NCI-H1092 (cell line): ENCODE data around the gene CMIP.

ENCODE experiments used
- DNase-seq: peaks from one replicate; lab custom pipeline; 2025; lab: John Stamatoyannopoulos, UW

Gene CMIP

DNA sequence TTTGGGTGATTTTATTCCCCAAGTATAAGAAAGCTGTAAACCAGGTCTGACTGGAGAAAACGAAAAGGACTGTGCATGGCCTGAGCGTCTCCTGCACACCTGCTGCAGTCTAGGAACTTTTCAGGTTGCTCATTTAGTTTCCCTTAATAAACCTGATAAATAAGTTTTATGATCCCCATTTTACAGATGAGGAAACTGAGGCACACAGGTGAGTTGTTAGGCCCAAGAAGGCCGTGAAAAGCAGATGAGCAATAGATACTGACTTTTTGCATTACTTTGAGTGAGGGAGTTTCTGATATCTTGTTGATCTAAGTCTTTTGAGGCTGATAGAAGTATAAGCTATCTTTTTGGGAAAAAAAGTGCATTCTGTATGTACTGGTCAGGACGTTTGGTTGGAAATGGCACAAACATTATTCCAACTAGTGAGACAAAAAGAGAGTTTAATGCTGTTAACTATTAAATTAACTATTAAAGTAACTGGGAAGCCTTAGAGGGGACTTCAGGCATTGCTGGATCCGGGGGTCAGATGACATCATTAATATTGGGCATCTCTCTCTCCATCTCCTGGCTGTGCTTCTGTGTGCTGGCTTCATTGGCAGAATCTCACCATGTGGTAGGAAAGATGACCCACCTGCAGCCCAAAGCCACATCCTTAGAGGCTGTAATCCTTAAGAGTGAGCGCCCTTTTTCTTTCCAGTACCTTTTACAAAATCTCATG is 163.4 kb downstream of the CMIP start:
- no peak for DNase-seq

DNA sequence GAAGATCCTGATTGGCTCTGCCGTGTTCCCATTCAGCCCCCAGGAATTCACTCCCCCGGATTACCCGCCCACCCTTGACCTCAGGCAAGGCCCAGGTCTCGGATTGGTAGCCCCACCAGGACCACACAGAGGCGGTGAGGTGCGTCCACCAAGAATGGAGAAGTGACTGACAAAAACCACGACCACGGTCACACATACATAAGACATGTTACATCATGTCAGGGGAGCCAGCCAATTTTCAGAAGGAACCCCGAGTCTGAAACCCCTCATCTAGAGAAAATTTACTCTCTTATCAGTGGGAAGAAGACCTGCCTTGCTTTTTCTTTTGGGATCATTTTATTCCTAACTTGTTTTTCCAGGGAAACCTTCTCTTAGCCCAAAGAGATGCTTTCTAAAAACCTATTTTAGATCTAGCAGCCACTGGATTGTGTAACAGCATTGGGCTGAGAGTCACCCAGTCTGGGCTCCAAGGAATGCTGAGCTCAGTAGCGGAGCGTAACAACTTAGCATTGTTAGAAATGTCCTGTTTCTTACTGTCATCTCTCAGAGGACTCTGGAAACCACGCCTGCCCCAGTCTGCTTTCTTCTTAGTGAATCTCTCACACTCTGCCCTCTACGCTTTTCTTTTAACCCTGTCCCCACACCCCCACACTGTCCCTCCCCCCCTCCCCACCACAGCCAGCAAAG is 164.1 kb downstream of the CMIP start:
- no peak for DNase-seq

DNA sequence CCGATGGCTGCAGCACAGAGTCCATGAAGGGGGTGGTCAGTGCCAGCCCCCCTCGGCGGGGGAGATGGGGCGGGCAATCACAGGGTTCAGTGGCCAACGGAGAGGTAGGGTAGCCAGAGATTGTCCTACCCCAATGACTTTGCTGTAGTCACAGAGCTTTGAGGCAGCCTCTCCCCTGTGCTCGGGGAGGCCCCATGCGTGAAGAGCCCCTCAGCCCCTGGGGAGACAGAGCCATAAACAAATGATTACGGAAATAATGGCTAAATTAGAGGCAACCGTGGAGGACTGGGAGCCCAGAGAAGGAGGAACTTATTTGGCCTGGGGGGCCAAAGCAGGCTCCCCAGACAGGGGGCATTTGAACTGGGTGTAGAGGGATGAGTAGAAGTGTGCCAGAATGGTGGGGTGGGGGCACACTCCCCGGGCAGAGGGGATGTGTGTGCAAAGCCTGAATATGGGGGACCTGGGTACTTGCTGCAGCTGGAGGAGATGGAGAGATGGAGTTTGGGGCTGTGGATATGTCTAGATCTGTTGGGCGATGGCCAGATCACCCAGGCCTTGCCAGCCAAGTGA is 164.8 kb downstream of the CMIP start:
- DNase-seq = no peak

DNA sequence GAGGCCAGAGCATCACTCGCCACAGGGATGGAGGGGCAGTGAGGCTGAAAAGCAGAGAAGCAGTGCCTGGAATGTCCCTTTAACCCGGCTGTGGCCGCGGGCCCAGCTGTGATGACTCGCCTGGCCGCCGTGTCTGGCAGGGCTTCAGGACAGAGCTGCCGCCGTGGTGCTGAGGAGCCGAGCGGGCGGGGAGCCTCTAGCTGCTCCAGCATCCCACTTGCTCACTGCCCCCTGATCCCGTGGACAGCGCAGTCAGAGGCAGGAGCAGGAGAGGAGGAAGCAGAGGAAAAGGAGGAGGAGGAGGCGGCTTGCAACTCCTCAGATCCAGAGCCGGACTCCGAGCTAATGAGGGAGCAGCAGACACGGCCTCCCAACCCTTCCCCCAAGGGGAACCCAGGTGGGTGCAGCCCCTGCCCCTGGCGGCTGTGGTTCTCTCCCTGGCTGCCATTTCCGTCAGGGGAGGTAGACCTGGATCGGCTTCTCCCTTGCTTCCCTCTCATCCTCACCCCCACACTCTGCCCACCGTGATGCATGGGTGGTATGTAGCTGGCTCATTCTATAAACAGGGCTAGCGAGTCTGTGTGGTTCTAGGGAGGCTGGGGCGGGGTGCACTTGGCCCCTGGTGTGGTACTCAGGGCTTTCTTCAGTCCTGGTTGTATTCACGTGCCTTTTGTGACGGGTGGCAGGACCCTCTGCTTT is 165.7 kb downstream of the CMIP start:
- DNase-seq = no peak

DNA sequence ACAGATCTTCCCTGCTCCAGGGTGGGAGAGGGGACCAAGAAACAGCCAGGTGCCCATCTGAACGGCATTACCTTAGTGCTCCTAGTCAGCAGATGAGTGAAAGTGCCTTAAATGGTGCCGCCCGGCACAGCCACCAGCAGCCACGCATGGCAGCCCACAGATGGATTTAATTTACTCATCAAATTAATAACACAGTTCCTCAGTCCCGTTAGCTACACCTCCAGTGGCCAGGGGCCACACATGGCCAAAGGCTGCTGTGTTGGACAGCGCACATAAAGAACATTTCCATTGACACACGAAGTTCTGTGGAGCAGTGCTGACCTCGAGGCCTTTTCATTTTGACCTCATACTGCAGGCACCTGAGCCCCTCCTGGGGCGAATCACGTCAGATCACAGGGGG is 166.3 kb downstream of the CMIP start:
- no peak for DNase-seq

DNA sequence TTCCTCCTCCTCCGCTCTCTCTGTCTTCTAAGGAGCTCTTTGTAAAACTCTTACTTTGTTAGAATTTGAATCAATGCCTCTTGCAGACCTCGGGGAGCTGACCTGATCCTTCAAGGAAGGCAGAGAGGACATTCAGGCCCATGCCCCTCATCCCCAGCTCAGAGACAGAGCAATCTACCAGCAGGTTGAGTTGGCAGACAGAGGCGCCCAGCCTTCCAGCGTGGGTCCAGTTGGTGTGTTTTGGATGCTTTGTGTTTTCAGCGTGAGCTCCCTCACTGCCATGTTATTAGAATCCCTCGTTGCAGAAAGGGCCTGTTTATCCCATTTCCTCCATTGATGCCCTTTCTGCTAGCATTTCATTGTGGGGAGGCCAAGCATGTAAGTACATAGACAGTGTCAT is 167.1 kb downstream of the CMIP start:
- DNase-seq = no peak

DNA sequence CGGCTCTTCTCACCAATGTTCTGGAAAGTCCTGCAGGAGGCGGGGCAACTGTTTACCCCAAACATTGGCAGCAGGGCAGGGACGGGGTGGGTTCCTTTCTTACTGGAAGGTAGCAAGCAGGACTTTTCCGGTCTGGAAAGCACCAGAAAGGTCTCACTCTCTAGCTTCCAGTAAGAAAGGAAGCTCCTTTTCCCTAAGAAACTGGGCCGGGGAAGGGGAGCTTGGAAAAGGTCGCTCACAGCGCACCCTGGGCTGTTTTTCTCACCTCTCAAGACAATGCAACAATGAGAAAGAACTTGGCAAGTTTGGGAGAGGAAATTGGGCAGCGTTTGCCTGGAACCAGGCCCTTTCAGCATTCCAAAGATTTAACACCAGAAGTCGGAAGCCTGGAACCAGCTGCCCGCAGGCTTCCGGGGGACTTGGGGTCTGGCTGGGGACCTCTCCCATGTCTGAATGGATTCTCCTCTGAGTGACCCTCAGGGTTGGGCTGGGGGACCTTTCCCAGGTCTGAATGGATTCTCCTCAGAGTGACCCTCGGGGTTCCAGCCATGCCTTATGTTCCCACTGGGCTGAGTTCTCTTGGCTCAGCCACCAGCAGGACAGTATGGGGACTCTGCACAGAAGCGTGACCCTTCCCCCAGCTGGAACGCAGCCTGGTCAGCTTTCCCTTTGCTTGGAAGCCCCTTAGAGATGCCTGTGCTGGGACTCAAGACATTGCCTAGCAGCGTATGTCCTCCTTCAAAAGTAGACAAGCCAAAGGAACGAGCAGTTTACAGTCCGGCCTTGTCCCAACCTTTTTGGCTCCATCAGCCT is 167.9 kb downstream of the CMIP start:
- DNase-seq = no peak

DNA sequence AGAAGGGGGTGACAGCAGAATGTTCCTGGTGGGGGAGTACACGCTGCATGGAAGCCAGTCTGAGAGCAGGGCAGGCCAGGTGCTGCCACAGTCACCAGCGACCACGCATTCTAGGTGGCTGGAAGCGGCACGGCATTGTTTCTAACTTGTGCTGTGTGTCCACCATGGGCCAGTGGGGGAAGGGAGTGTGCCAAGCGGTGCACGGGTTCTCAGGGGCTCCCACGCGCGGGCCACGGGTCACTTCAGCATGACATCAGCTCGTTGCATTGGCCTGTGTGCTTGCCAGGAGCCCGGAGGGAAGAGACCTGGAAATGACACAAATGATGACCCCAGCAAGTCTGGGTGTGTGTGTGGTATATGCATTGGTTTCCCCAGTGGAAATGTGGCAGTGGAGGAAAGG is 169.6 kb downstream of the CMIP start:
- no peak for DNase-seq

DNA sequence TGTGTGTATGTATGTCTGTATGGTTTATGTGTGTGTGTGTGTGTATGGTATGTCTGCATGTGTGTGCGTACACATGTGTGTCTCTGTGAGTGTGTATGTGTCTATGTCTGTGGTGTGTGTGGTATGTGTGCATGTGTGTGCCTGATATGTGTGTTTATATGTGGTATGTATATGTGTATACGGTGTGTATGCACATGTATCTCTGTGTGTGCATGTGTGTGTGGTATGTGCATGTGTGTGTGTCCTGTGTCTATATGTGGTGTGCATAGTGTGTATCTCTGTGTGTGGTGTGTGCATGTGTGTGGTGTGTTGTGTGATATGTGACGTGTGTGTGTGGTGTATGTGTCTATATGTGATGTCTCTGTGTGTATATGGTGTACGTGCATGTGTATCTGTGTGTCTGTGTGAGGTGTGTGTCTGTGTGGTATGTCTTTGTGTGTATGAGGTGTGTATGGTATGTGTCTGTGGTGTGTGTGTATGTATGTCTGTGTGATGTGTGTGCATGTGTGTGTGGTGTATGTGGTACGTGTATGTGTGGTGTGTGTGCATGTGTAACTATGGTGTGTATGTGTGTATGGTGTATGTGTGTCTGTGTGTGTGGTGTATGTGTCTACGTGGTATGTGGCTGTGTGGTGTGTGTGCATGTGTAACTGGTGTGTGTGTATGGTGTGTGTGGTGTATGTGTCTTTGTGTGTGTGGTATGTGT is 170.2 kb downstream of the CMIP start:
- DNase-seq = no peak

DNA sequence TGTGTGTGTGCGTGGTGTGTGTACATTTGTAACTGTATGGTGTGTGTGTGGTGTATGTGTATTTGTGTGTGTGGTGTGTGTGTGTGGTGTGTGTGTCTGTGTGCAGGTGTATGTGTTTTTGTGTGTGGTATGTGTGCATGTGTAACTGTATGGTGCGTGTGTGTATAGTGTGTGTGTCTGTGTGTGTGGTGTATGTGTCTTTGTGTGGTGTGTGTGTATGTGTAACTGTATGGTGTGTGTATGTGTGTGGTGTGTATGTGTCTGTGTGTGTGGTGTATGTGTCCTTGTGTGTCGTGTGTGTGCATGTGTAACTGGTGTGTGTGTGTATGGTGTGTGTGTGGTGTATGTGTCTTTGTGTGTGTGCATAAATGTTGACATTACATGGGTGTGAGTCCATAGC is 170.8 kb downstream of the CMIP start:
- no peak for DNase-seq

DNA sequence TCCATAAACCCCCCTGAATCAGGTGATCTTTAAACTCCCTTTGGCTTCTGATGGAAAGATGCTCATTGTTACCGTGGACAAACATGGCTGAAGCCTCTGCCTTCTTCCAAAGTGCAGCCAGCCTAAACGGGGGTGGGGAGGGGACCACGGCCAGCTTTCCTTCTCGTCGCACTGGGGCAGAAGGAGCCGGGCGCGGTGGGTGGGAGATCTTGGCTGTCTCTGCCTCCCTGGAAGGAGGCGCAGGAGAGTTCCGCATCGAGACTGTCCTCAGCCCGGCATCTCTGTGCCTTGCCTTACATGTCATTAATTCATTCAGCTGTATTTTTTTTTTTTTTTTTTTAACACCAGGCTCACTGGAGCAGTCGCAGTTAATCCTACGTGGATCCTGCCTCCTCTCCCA is 171.2 kb downstream of the CMIP start:
- no peak for DNase-seq

DNA sequence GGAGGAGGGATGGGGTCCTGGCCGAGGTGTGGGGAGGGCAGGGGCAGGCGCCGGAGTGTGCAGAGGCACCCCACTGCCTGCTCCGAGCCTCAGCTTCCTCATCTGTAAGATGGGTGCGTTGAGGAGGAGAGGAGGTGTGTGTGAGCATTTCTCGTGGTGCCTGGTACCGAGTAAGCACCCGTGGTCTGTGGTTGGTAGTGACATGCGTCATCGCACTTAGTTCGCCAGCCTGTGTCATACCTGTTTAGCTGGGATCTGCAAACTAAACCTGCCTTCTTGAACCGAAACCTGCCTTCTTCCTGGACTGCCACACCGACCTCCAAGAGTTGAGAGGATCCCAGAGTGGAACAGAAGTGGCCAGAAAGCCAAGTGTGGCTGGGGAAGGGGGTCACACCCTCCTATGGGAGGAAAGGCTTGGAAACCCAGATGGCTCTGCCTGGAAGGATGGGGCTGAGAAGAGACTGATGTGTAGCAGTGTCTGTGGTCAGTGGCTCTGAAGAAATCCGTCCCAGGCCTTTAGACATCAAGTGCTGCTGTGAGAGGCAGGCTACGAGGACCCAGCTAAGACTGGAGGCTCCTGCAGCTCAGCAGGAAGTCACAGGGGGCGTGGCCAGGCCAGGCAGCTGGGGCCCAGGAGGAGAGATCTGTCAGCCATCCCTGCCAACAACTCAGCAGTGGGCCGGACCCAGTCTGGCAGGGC is 171.9 kb downstream of the CMIP start:
- DNase-seq = no peak

DNA sequence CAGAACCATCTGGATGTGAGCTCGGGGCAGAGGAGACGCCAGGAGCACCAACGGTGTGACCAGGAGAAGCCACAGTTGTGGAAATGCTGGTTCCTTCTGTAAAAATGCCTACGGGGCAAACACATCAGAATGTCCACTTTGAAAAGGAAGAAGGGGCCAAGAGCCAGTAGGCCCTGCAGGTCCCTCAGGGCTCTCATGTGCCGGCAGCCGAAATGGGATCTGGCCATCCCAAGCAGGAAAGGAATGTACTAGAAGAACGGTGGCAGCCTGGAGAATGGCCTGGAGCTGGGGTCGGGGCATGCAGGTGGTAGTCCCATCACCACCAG is 172.4 kb downstream of the CMIP start:
- DNase-seq = no peak

DNA sequence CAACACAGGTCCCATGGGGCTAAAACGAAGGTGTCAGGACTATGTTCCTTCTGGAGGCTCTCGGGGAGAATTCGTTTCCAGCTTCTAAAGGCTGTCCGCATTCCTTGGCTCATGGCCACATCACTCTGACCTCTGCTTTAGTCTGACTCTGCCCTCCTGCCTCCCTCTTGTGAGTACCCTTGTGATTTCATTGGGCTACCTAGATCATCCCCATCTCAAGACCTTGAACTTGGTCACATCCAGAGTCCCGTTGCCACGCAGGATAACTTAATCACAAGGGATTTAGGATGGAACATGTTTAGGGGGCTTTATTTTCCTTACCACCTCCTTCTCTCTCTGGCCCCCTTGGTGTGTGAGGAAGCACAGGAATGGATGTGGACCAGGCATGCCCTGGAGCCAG is 173.6 kb downstream of the CMIP start:
- DNase-seq = no peak

DNA sequence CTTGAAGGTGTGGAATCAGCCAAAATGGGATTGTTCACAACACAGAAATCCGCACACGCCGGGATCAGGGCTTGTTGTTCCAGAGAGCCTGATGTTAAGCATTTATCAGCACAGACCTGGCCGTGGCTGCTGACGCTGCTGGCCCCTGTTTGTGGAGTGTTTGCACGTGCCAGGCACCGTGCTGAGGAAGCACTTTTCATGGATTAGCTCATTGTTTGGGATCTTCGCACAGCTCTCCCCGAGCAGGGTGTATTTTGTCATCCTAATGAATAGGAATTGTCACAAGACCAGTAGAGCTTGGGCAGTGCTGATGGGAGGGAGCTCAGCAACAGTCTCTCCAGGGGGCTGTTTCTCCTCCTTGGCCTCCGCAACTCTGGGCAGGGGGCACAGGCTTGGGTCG is 174.1 kb downstream of the CMIP start:
- peak; percentile 62 for DNase-seq

DNA sequence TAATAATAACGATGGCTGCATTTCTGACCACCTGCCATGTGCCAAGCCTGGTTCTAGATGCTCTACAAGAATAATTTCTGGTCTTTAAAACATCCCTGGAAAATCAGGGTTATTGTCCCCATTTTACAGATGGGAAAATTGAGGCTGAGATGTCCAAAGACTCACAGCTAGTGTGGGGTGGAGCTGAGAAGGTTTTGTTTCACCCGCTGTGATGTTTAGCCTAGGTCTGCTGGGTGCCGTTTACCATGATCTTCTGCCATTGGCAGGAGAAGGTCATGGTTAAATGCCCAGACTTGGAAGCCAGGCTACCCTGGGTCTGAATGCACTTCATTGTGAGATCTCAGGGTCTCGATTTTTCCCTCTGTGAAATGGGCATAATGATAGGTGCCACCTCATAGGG is 175.4 kb downstream of the CMIP start:
- no peak for DNase-seq

DNA sequence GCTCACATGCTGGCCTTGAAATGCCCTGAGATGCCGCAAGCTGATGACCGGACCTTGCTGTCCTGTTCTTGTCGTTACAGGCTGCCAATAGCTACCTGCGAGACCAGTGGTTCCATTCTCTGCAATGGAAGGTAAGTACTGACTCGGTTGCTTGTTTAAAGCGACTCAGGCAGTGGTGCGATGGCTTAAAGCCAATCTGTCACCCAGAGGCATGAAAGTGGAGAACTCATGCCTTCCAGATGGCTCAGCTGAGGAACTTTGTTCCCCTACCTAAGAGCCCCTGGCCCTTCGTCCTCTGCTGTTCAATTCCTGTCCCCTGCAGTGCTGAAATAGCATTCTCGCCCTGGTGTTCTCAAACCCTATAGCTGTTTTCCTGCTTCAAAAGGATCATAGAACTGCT is 176.2 kb downstream of the CMIP start:
- DNase-seq = no peak

DNA sequence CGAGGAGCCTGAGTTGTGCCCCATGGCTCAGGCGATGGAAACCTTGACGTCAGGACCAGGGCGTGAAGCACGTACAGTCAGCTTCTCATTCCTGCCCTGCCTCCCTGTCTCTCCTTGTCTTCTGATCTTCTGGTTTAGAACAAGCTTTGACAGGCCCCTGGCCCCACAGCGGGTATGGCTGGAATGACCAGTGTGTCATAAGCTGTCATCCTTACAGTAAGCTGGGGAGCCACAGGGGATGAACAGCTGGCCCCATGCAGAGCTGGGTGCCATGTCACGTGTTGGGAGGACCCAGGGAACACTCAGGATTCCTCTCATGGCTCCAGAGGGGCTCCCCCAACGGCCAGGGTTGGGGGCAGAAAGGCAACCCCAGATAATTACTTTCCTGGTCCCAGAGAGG is 176.9 kb downstream of the CMIP start:
- no peak for DNase-seq

DNA sequence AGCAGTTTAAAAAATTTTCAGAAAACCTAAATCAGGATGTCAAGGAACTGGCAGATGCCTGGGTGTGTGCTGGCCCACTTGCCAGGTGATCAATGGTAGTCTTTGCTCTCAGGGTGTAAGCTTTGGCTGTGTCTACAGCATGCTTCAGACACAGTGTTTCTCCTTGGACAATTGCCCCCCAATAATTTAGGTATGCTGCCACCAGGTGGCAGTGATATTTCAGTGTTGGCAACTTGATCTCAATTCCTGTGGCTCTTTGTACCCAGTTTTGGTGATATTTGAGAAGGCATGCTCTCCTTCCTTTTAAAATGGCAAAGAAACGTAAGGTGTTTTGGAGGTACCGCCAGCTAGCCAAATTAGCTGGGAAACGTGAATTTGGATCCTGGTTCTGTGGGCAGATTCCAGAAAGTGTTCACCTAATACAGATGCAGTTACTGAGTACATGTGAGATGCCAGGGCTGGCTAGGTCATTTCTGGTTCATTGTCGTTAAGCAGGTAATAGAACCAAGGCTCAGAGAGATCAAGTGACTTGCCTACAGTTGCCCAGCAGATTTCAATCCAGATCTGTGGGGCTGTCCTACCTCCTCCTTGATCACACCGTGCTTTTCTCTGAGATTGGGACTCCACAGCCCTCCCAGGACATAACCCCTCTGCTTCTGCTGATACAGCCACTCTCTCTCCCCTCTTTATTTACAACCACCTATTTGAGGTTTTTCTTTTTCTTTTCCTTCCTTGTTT is 178.9 kb downstream of the CMIP start:
- DNase-seq = peak; percentile 58

DNA sequence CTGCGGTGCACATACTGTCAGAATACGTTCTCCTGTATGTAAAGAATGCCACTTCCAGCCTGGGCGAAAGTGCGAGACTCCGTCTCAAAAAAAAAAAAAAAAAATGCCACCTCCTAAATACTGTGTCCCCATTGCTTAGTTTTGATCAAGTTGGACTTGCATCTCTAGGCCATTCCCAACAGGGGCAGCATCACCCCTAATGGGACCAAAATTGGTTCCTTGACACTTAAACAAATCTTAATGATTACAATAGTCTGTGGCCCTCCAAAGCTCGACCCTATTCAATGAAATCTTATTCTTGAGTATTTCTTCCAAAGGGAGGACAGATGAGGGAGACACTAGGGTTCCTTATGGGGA is 179.8 kb downstream of the CMIP start:
- no peak for DNase-seq
